HEK293 (cell line): ENCODE results near the gene TTBK1.

Source experiments
- CTCF ChIA-PET: fragments of 350-600 bp; formaldehyde crosslinking; extraction: SDS; loops from one replicate; lab custom pipeline; 2021; ENCODE audit warnings: antibody characterized with exemption; lab: Yijun Ruan, JAX
- POLR2A ChIA-PET: fragments of 300-600 bp; formaldehyde crosslinking; extraction: SDS; loops from one replicate; lab custom pipeline; 2020; ENCODE audit warnings: antibody characterized with exemption, inconsistent platforms; lab: Yijun Ruan, JAX
- H3K27ac ChIP-seq: fragments of 200-500 bp; sonication (Bioruptor generic); 2 replicates; pipeline ENCODE4 v1.5.1; 2014; ENCODE audit warnings: low read depth, low read length, control low read depth, inconsistent platforms; ENCODE audit errors: extremely low read depth
- H3K36me3 ChIP-seq, 2 experiments: fragments of 200-500 bp in 1 of 2; sonication (Bioruptor generic) in 1 of 2; 1 replicate in 1 of 2; 2 replicates in 1 of 2; pipeline ENCODE4 v1.5.1; 2014 to 2017; ENCODE audit warnings: inconsistent platforms in 2 of 2, low read length in 2 of 2; ENCODE audit not compliant: control insufficient read depth in 2 of 2, insufficient read depth in 1 of 2
- H3K4me1 ChIP-seq: fragments of 200-500 bp; sonication (Bioruptor generic); 2 replicates; pipeline ENCODE4 v1.5.1; 2014; ENCODE audit warnings: mild to moderate bottlenecking, low read length, inconsistent platforms; ENCODE audit not compliant: control insufficient read depth, insufficient read depth
- H3K4me3 ChIP-seq: 2 replicates; pipeline ENCODE4 v1.5.1; 2011; ENCODE audit warnings: low read depth, mild to moderate bottlenecking, control low read depth, low read length, moderate library complexity
- H3K9me3 ChIP-seq: fragments of 200-500 bp; sonication (Bioruptor generic); 2 replicates; pipeline ENCODE4 v1.5.1; 2014; ENCODE audit warnings: low read depth, low read length, inconsistent platforms; ENCODE audit not compliant: control insufficient read depth, insufficient read depth
- CTCF ChIP-seq: fragments of 450-650 bp; formaldehyde crosslinking; IDR thresholded peaks from 2 replicates; pipeline ENCODE4 v1.5.1; 2016; ENCODE audit warnings: missing biosample characterization, missing genetic modification characterization
- GLI4 ChIP-seq: fragments of 450-650 bp; formaldehyde crosslinking; IDR thresholded peaks from 2 replicates; pipeline ENCODE4 v1.5.1; 2016; ENCODE audit warnings: missing biosample characterization, missing genetic modification characterization
- KLF9 ChIP-seq: fragments of 450-650 bp; formaldehyde crosslinking; IDR thresholded peaks from 2 replicates; pipeline ENCODE4 v1.5.1; 2016; ENCODE audit warnings: missing biosample characterization, missing genetic modification characterization, low read depth
- MEIS1 ChIP-seq: sonication (generic); formaldehyde crosslinking; IDR thresholded peaks from 2 replicates; pipeline ENCODE4 v1.8.1; 2022; ENCODE audit warnings: missing genetic modification reagents, mild to moderate bottlenecking, borderline replicate concordance
- PBX3 ChIP-seq: sonication (generic); formaldehyde crosslinking; IDR thresholded peaks from 2 replicates; pipeline ENCODE4 v1.8.1; 2022; ENCODE audit warnings: mild to moderate bottlenecking, moderate library complexity, missing genetic modification reagents
- ZNF112 ChIP-seq: fragments of 450-650 bp; formaldehyde crosslinking; IDR thresholded peaks from 2 replicates; pipeline ENCODE4 v1.5.0; 2017; ENCODE audit warnings: missing biosample characterization, missing genetic modification characterization
- ZNF16 ChIP-seq: fragments of 450-650 bp; formaldehyde crosslinking; IDR thresholded peaks from 2 replicates; pipeline ENCODE4 v1.5.1; 2016; ENCODE audit warnings: low read depth, missing biosample characterization, missing genetic modification characterization
- ZNF174 ChIP-seq: fragments of 450-650 bp; formaldehyde crosslinking; IDR thresholded peaks from 2 replicates; pipeline ENCODE4 v1.5.0; 2017; ENCODE audit warnings: missing biosample characterization, mild to moderate bottlenecking, missing genetic modification characterization
- ZNF350 ChIP-seq: fragments of 450-650 bp; formaldehyde crosslinking; IDR thresholded peaks from 2 replicates; pipeline ENCODE4 v1.5.0; 2017; ENCODE audit warnings: missing biosample characterization, mild to moderate bottlenecking, missing genetic modification characterization
- ZNF354C ChIP-seq: fragments of 450-650 bp; formaldehyde crosslinking; IDR thresholded peaks from 2 replicates; pipeline ENCODE4 v1.5.1; 2016; ENCODE audit warnings: missing biosample characterization, missing genetic modification characterization, low read depth, borderline replicate concordance
- ZNF366 ChIP-seq: fragments of 450-650 bp; formaldehyde crosslinking; conservative IDR thresholded peaks from 2 replicates; pipeline ENCODE4 v1.5.1; 2016; ENCODE audit warnings: missing biosample characterization, missing genetic modification characterization
- ZNF518A ChIP-seq: fragments of 450-650 bp; formaldehyde crosslinking; conservative IDR thresholded peaks from 2 replicates; pipeline ENCODE4 v1.5.1; 2016; ENCODE audit warnings: low read depth, missing biosample characterization, missing genetic modification characterization
- ZNF600 ChIP-seq: fragments of 450-650 bp; formaldehyde crosslinking; IDR thresholded peaks from 2 replicates; pipeline ENCODE4 v1.5.1; 2016; ENCODE audit warnings: missing biosample characterization, missing genetic modification characterization
- ZNF621 ChIP-seq: fragments of 450-650 bp; formaldehyde crosslinking; IDR thresholded peaks from 2 replicates; pipeline ENCODE4 v1.5.1; 2017; ENCODE audit warnings: missing biosample characterization, missing genetic modification characterization
- ZNF670 ChIP-seq: fragments of 450-650 bp; formaldehyde crosslinking; IDR thresholded peaks from 2 replicates; pipeline ENCODE4 v1.5.1; 2016; ENCODE audit warnings: missing biosample characterization, missing genetic modification characterization, low read depth
- ZNF785 ChIP-seq: fragments of 450-650 bp; formaldehyde crosslinking; IDR thresholded peaks from 2 replicates; pipeline ENCODE4 v1.5.1; 2016; ENCODE audit warnings: missing biosample characterization, missing genetic modification characterization

The TTBK1 gene

GRCh38 chr6:43211955-43212354, 31.3 kb upstream of the TTBK1 start:
- Histone ChIP-seq H3K4me1 (no peaks in the 10 kb centered on the region), H3K9me3 (no peaks in the 10 kb centered on the region), H3K27ac (no peak overlapping the region), H3K36me3 (peaks cover 0 to 7% of the 10 kb centered on the region in 2 experiments; a peak in 2 of 3 replicates), H3K4me3 (no peak overlapping the region)
- TF ChIP-seq CTCF (tag by site-specific recombination) (peak; percentile 23; the same call in 1 of the 2 replicates), ZNF670 (tag by site-specific recombination) (no peak), ZNF174 (tag by site-specific recombination) (no peak), ZNF785 (no peak), ZNF354C (tag by site-specific recombination) (no peak), ZNF366 (tag by site-specific recombination) (no peak), ZNF621 (tag by site-specific recombination) (no peak)
- ChIA-PET CTCF (no interaction called here), POLR2A (no interaction called here)

GRCh38 chr6:43213431-43213830, 29.9 kb upstream of the TTBK1 start:
- ChIA-PET POLR2A (interaction anchor here (1.0 kb wide), 1 partner anchor 23 kb away, joined by 3 read pairs; no protein-coding TSS in a partner anchor), CTCF (interaction anchor here (1.4 kb wide), 1 partner anchor 16 kb away, joined by 4 read pairs; the partner anchor contains the start of gene DNPH1)
- no peak overlapping the region for H3K4me3 ChIP-seq
- no peak overlapping the region for H3K27ac ChIP-seq
- TF ChIP-seq ZNF350 (tag by site-specific recombination) (no peak), ZNF112 (tag by site-specific recombination) (no peak), ZNF16 (no peak), ZNF600 (tag by site-specific recombination) (no peak), ZNF518A (tag by site-specific recombination) (no peak), PBX3 (no peak), GLI4 (tag by site-specific recombination) (no peak), KLF9 (no peak), MEIS1 (no peak)
- H3K36me3 ChIP-seq, result peaks cover 0 to 7% of the 10 kb centered on the region in 2 experiments; a peak in 2 of 3 replicates
- H3K4me1 ChIP-seq, result no peaks in the 10 kb centered on the region
- H3K9me3 ChIP-seq, result no peaks in the 10 kb centered on the region
